Cardiac fibroblast (primary cell): Measurements from ENCODE around the gene KLHL29.

Source experiments
- DNase-seq, 2 donors: peaks; one replicate each; pipeline versions ENCODE4 v3.0.0 to v3.0.0-alpha.2; 2010; ENCODE audit warnings: low read depth in 2 of 2
- H3K4me3 ChIP-seq, 2 donors: replicated peaks in 1 of 2; 1 replicate in 1 of 2; 2 replicates in 1 of 2; pipeline ENCODE4 v1.5.1; 2011; ENCODE audit warnings: low read depth in 2 of 2, low read length in 2 of 2, mild to moderate bottlenecking in 2 of 2, moderate library complexity in 1 of 2
- CTCF ChIP-seq: IDR thresholded peaks from one replicate; pipeline ENCODE4 v1.5.1; 2011; ENCODE audit warnings: low read depth, mild to moderate bottlenecking, low read length, inconsistent platforms

KLHL29 gene

GRCh38 chr2:23618265-23618664 lies 233.3 kb downstream of the KLHL29 start:
- no peak overlapping the region for H3K4me3 ChIP-seq
- no peak for TF ChIP-seq CTCF
- DNase-seq = no peak

- TF ChIP-seq CTCF = no peak
- peak in 1 of 2 donors; percentile 30 for DNase-seq
These were observed 234.0 kb downstream of the KLHL29 start for GRCh38 chr2:23618794-23619530.

GRCh38 chr2:23619941-23620340 lies 235.0 kb downstream of the KLHL29 start:
- no peak for DNase-seq
- no peak overlapping the region for H3K4me3 ChIP-seq
- no peak for TF ChIP-seq CTCF

More at GRCh38 chr2:23618794-23619530, 234.0 kb downstream of the KLHL29 start:
- no peak overlapping the region for H3K4me3 ChIP-seq

- peak; percentile 70 to 77 for DNase-seq
- H3K4me3 ChIP-seq = no peak overlapping the region
- no peak for TF ChIP-seq CTCF
These were observed 235.9 kb downstream of the KLHL29 start for GRCh38 chr2:23620841-23621341.

GRCh38 chr2:23621616-23622015 lies 236.6 kb downstream of the KLHL29 start:
- no peak for DNase-seq
- H3K4me3 ChIP-seq = no peak overlapping the region
- no peak for TF ChIP-seq CTCF

- no peak for DNase-seq
- no peak for TF ChIP-seq CTCF
- no peak overlapping the region for H3K4me3 ChIP-seq
These were observed 237.5 kb downstream of the KLHL29 start for GRCh38 chr2:23622466-23622865.
